HUES6 (cell line): ENCODE data around the gene CACFD1.

ENCODE experiments used
- H3K27ac ChIP-seq: 2 replicates; pipeline ENCODE4 v1.7.0; 2013; ENCODE audit warnings: low read depth, mild to moderate bottlenecking, low read length, inconsistent platforms
- H3K27me3 ChIP-seq: 2 replicates; pipeline ENCODE4 v1.6.1; 2013; ENCODE audit warnings: low read length; ENCODE audit not compliant: control insufficient read depth, insufficient read depth
- H3K36me3 ChIP-seq: 2 replicates; pipeline ENCODE4 v1.6.1; 2013; ENCODE audit warnings: low read length; ENCODE audit not compliant: control insufficient read depth, insufficient read depth
- H3K4me1 ChIP-seq: 2 replicates; pipeline ENCODE4 v1.6.1; 2013; ENCODE audit warnings: low read length; ENCODE audit not compliant: control insufficient read depth, insufficient read depth
- H3K4me3 ChIP-seq: 2 replicates; pipeline ENCODE4 v1.5.1; 2013; ENCODE audit warnings: low read depth, low read length
- H3K9ac ChIP-seq: one replicate; pipeline ENCODE4 v1.6.1; 2013; ENCODE audit warnings: mild to moderate bottlenecking, low read length
- H3K9me3 ChIP-seq: 2 replicates; pipeline ENCODE4 v1.6.1; 2013; ENCODE audit warnings: low read depth, low read length; ENCODE audit not compliant: control insufficient read depth, insufficient read depth

The CACFD1 gene

DNA sequence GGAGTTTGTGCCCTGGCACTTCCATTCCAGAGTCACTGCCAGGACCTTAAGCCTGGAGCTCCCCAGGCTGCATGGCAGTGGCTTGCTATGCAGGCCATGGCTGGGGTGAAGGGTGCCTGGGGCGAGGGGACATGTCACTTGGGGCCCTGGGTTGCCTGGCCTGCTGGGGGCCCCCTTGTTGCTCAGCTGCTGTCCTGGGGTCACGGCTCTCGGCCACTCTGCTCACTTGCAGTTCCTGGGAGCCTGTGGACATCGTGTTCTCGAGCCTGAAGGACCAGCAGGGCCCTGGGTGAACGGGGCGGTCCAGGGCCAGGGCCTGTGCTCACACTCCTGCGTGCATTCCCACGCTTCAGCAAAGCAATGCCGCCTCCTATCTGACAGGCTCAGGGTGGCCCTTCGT lies 33.6 kb downstream of the CACFD1 start:
- Histone ChIP-seq H3K9ac (no peak overlapping the region), H3K4me3 (no peak overlapping the region), H3K9me3 (no peaks in the 10 kb centered on the region), H3K36me3 (no peaks in the 10 kb centered on the region), H3K4me1 (no peaks in the 10 kb centered on the region), H3K27me3 (no peaks in the 10 kb centered on the region), H3K27ac (no peak overlapping the region)

DNA sequence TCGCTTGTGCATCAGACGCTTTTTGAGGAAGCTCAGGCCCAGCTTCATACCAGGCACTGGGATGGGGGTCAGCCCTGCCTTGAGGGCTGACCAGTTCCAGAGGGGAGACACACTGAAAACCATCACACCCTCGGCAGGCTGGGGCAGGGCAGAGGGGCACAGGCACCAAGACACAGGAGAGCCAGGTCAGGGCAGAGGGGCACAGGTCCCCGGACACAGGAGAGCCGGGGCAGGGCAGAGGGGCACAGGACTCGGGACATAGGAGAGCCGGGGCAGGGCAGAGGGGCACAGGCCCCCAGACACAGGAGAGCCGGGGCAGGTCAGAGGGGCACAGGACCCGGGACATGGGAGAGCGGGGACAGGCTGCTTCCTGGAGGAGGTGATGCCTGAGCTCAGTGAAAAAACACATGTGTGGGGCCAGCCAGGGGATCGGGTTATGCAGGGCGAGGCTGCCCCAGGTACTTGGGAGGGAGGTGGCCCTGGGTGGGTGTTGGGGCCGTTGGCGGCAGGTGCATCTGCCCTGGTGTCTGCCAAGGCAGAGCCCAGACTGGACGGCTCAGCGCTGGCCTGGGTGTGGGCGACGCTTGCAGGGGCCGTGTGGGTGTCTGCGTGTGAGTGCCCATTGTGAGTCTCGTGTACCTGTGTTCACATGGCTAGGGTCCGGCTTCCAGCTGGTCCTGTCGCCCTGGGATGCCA lies 34.2 kb downstream of the CACFD1 start:
- no peak overlapping the region for H3K27ac ChIP-seq
- no peaks in the 10 kb centered on the region for H3K9me3 ChIP-seq

DNA sequence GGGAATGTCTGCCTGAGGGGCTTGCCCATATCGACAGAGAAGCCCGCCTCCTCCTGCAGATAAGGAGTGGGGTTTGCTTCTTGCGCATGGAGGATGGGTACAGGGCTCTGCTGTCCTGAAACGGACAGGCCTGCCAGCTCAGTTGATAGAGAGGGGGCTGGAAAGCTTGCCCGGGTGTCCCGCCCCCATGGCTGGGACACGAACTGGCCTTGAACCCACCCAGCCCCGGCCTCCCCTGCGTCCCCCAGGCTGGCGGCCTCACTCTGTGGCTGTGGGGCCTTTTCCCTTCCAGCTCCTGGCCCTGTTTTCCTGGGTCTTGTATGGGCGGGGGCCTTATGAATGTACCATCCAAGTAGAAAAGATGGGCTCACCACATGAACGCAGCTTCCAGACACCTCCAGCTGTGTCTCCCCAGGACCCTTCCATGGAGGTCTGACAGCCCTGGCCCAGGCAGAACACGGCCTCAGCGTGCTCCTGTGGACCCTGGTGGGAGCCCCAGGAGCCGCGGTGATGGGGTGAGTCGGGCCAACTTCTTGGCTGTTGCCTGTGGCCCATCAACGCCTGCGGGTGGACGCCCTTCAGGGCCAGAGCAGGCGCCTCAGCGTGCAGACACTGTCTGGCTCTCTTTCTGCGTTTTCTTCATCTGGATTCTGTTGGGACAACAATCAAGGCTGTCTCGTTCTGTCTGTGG lies 35.0 kb downstream of the CACFD1 start:
- no peak overlapping the region for H3K27ac ChIP-seq
- H3K4me3 ChIP-seq = no peak overlapping the region
- no peak overlapping the region for H3K9ac ChIP-seq
- no peaks in the 10 kb centered on the region for H3K9me3 ChIP-seq
- no peaks in the 10 kb centered on the region for H3K36me3 ChIP-seq
- H3K27me3 ChIP-seq = no peaks in the 10 kb centered on the region
- H3K4me1 ChIP-seq = no peaks in the 10 kb centered on the region

More for the DNA sequence above, 34.2 kb downstream of the CACFD1 start:
- H3K36me3 ChIP-seq = no peaks in the 10 kb centered on the region
- no peak overlapping the region for H3K9ac ChIP-seq
- H3K27me3 ChIP-seq = no peaks in the 10 kb centered on the region
- H3K4me3 ChIP-seq = no peak overlapping the region
- H3K4me1 ChIP-seq = no peaks in the 10 kb centered on the region

DNA sequence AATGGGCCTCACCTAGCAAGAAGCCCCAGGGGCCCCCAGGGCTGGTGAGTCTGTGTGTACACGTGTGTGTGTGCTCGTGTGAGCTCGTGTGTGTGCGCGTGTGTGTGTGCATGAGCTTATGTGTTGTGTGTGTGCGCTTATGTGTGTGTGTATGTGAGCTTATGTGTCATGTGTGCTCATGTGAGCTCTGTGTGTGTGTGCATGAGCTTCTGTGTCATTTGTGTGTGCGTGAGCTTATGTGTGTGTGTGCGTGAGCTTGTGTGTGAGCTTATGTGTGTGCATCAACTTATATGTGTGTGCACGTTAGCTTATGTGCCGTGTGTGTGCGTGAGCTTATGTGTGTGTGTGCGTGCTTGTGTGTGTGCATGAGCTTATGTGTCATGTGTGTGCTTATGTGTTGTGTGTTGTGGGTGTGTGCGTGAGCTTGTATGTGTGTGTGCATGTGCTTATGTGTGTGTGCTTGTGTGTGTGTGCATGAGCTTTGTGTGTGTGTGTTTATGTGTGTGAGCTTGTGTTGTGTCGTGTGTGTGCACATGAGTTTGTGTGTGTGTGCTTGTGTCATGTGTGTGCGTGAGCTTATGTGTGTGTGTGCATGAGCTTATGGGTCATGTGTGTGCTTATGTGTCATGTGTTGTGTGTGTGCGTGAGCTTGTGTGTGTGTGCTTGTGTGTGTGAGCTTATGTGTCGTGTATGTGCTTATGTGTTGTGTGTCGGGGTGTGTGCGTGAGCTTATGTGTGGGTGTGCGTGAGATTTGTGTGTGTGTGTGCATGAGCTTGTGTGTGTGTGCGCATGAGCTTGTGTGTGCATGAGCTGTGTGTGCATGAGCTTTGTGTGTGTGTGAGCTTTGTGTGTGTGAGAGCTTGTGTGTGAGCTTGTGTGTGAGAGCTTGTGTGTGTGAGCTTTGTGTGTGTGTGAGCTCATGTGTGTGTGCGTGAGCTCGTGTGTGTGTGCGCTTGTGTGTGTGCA lies 35.8 kb downstream of the CACFD1 start:
- H3K27ac ChIP-seq = no peak overlapping the region
- H3K27me3 ChIP-seq = no peaks in the 10 kb centered on the region
- H3K4me1 ChIP-seq = no peaks in the 10 kb centered on the region

DNA sequence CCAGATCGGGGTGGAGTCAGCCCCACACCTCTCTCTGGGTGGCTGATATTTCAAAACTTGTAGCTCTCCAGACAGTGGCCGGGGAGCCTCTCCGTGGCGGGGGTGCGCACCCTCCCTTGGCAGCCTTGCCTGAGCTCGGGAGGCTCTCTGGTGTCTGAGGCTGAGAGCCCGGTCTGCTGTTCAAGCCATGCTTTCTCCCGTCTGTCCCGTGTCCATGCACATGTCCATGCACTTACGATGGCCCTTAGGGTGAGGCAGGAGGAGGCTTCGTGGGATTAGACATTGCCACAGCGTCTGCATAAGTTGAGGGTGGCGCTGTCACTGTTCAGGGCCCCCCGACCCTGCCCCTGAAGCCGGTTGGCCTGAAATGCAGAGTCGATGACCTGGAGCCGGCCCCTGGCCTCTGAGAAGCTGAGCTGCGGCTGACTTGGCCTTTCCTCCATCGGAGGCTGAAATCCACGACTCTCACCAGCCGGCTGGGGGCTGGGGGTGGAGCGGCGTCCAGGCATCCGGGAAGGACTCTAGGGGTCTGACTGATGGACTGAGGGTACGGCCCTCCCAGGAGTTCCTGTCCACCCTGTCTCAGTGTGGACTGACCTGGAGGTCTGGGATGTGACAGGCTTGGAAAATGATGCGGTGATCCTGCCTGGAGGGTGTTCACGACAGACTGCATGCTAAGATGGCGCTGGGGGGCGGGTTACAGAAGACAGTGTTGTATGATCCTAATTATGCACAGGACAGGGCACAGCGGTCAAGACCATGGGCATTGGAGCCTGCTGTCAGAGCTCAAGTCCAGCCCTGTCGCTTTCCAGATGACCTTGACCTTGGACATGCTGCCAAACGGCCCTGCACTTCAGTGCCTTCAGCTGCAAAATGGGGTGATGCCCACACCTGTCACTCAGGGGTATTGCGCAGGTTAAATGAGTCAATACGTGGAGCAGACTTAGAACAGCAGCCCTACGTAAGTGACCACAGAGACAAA lies 37.4 kb downstream of the CACFD1 start:
- Histone ChIP-seq H3K4me3 (no peak overlapping the region), H3K9ac (no peak overlapping the region), H3K27ac (no peak overlapping the region), H3K9me3 (peaks cover 11% of the 10 kb centered on the region), H3K4me1 (no peaks in the 10 kb centered on the region), H3K36me3 (no peaks in the 10 kb centered on the region), H3K27me3 (no peaks in the 10 kb centered on the region)

More for the DNA sequence above, 35.8 kb downstream of the CACFD1 start:
- Histone ChIP-seq H3K36me3 (no peaks in the 10 kb centered on the region), H3K9me3 (no peaks in the 10 kb centered on the region), H3K9ac (no peak overlapping the region), H3K4me3 (no peak overlapping the region)

DNA sequence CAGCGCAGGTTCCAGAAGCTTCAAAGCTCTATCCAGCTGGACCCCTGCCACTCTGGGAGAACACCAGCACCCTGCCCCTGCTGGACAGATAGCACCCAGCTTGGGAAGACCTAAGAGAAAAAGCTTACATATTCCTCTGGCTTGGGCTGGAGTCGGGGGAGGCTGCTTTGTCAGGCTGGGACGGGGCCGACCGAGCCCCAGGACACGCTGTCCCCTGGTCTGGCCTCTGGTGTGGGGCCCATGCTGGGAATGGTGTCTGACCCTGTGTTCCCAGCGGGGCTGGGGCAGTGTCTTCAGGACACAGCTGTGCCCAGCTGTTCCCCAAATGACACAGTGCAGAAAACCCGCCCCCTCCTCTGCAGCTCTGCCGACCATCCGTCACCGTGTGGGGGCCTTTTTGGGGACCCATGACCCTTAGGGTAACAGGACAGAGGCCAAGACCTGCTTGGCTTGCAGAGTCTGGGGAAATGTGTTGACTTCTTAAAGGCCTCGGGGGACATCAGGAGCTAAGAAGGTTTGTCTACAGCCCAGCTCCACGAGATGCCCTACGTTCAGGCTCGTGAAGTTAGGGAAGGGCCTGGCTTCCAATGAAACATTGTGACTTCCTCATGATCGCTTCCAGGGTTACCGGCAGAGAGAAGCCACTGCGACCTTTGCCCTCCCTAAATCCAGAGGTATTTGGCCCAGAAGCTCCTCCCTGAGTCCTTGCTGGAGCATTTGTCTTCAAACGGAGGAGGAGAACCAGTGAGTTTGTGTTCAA lies 39.5 kb downstream of the CACFD1 start:
- Histone ChIP-seq H3K4me1 (no peaks in the 10 kb centered on the region), H3K4me3 (no peak overlapping the region), H3K9ac (no peak overlapping the region), H3K27ac (no peak overlapping the region), H3K36me3 (no peaks in the 10 kb centered on the region), H3K27me3 (no peaks in the 10 kb centered on the region), H3K9me3 (peaks cover 20% of the 10 kb centered on the region)

DNA sequence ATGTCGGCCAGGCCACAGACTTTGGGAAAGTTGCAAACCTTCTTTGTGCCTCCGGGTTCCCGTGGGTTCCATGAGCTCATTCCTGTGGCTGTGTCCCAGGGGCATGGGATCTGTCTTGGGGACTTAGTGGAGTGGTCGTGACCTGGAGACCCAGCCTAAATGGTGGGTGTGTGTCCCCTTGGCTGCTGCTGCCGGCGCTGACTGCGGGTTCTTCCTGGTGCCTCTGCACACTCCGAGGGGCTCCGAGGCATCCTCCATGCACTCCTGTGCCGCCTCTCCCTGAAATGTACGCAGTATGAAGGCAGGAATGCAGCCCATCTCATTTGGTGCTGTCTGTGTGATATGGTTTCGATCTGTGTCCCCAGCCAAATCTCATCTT lies 40.1 kb downstream of the CACFD1 start:
- Histone ChIP-seq H3K27me3 (no peaks in the 10 kb centered on the region), H3K4me1 (no peaks in the 10 kb centered on the region), H3K9ac (no peak overlapping the region), H3K4me3 (no peak overlapping the region), H3K9me3 (peaks cover 20% of the 10 kb centered on the region), H3K27ac (no peak overlapping the region), H3K36me3 (no peaks in the 10 kb centered on the region)

DNA sequence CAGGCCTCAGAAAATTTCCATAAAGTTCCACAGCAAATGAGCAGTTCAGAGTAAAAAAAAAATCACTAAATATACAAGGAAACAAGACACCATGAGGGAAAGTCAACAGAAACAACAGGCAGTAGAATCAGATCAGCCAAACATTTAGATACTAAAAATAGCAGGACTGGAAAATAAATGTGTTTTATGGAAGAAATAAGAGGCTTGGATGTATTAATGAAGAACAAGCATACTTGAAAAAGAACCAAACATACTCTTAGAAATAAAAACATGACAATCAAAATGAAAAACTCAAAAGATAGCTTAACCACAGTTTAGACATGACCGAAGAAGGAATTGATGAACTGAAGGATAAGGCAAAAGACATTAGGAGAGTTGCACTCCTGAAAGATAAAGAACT lies 42.3 kb downstream of the CACFD1 start:
- Histone ChIP-seq H3K9me3 (peaks cover 20% of the 10 kb centered on the region), H3K4me1 (no peaks in the 10 kb centered on the region; the same call in 1 of the 2 replicates), H3K36me3 (no peaks in the 10 kb centered on the region), H3K27ac (no peak overlapping the region), H3K4me3 (no peak overlapping the region), H3K9ac (no peak overlapping the region), H3K27me3 (no peaks in the 10 kb centered on the region)

DNA sequence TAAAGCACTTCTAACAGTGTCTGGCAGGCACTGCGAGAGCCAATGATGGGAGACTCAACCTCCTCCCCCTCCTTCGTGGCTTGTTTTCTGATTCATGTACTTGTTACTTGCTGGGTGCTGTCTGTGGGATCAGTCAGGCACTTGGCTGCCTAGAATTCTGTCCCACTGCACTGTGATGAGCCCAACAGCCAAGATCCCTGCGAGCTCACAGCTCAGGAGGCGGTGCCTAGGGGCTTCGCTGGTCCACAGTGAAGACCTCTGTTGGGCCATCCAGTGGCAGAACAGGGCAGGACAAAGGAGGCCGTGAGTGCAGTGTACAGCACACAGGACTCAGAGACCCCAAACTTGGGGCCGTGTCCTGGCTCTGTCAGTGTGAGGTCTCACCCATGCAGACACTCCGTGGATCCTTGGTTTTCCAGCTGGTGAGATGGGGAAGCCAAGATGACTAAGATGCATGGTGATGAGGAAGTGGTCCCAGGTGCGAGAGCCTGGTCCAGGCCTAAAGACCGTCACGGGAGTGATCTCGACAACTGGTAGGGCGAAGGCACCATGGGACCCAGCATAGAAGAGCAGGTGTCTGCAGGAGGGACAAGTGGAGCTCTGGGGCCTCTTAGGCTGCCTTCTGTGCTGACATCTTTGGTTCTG lies 45.5 kb downstream of the CACFD1 start:
- Histone ChIP-seq H3K4me3 (no peak overlapping the region), H3K9ac (no peak overlapping the region), H3K4me1 (peaks cover 12% of the 10 kb centered on the region), H3K27ac (no peak overlapping the region), H3K27me3 (no peaks in the 10 kb centered on the region), H3K9me3 (peaks cover 20% of the 10 kb centered on the region), H3K36me3 (no peaks in the 10 kb centered on the region)
